Measurements from ENCODE around the gene RNASE13. TPM values are rescaled to one million over a fixed set of nuclear protein-coding genes. Genes with fewer than 3 reads are reported as not detected.
"Not testable (repeated sequence)": the region's sequence is repeated elsewhere in the genome, so short reads cannot be mapped to it uniquely, and the experiment has no call there.

RNASE13 gene
- total RNA-seq, 1 donor from 2014 or later = not detected

DNA sequence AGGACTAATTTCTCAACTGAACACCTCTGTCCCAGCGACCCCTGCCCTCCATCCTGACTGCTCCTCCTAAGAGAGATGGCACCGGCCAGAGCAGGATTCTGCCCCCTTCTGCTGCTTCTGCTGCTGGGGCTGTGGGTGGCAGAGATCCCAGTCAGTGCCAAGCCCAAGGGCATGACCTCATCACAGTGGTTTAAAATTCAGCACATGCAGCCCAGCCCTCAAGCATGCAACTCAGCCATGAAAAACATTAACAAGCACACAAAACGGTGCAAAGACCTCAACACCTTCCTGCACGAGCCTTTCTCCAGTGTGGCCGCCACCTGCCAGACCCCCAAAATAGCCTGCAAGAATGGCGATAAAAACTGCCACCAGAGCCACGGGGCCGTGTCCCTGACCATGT lies 8.3 kb upstream of the RNASE13 start:
- no peak for DNase-seq (ENCODE audit: low spot score)

DNA sequence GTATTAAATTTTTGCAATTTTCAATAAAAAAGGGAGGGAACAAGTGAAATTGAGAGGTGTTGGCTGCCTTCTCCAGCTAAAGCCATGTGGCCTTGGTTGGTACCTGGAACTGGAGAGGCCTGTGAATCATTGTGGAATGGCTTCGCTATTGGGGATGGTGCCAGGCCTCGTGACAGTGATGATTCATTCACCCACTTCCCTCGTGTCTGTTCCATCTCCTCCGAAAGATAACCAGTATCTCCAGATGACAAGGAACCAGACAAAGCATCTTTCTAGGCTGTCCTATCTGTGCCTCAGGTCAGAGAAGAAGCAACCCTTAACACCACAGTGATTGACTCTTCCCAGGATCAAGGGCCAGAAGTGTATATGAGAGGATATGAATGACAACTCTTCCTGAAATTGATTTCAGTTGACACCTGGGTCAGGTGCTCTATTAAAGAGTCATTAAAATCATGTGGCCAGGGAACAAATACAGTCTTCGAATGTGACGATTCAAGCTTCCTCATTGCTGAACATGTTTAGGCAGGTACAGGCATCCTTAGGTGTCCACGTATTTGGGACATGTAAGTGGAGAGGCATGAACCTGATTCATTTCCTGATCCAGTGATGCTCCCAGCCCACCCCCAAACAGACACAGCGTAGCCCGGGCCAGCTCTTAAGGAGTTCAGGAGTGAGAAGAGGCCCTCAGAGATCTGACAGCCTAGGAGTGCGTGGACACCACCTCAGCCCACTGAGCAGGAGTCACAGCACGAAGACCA lies 7.2 kb upstream of the RNASE13 start, which contains the start of gene RNASE7:
Gene RNASE7, plus strand, starts transcription at position 687 of the 758 bp plus-strand sequence. CDS start 631 bp downstream, outside the sequence.
- DNase-seq (ENCODE audit: low spot score) = no peak

DNA sequence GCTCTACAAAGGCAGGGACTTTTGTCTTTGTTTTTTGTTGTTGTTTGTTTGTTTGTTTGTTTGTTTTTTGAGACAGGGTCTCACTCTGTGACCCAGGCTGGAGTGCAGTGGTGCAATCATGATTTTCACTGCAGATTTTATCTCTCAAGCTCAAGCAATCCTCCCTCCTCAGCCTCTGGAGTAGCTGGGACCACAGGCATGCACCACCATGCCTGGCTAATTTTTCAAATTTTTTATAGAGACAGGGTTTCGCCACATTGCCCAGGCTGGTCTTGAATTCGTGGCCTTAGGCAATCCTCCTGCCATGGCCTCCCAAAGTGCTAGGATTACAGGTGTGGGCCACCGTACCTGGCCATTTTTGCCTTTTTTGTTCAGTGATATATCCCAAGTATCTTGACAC lies 6.3 kb upstream of the RNASE13 start:
- not testable (repeated sequence) for DNase-seq (ENCODE audit: low spot score)

DNA sequence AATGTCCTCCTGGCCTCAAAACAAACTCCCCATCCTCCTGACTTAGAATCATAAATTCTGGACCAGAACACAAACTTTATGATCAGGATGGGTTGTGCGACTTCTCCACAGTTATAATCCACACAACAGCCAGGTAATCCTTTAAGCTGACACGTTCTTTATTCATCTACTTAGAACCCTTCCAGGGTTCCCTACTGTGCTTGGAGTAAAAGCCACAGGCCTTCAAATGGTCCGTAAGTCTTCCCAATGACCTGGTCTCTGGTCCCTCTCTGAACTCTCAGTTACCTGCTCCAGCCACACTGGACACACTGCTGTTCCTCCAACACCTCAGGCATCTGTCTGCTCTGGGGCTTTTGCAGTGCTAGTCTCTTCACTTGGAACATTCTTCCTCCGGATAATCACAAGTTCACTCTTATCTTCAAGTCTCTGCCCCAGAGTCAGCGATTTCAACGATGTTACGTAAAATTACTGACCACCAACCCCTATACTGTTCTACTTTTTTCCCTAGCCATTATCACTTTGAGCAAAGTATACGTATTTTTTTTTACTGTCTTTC lies 5.8 kb upstream of the RNASE13 start:
- no peak for DNase-seq (ENCODE audit: low spot score)

DNA sequence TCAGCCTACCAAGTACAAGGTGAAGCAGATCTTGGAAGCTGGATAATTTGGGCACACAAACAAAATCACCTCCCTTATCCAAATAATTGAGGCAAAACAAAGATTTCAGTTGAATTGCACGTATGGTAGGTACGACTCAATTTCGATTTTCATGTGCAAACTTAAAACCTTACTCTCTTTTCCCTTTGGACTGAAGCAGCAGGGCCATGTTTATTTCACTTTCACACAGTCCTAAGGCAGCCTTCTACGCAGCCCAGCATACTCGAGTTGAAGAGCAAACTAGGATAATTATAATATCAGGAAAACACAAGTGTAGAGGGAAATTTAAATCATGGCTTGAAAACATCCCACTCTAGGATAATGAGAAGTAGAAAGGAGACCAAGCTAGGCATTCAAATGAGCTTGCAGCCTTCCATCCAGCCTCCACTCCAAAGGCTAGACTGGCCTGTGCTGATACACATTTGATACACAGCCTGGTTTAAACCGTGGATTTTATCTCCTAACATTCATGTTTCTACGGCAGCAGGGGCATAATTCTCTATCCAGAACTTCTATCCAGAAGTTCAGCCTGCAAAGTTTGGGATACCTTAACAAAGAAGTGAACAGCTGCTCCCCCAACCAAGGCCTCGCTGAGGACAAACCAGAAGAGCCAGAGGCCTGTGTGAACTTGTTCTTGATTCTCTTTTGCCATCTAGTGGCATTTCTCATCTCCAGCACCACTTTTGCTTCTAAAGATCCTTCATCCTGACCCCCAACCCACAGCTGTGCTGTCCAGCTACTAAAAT lies 5.2 kb upstream of the RNASE13 start:
- DNase-seq (ENCODE audit: low spot score) = peak; percentile 66

DNA sequence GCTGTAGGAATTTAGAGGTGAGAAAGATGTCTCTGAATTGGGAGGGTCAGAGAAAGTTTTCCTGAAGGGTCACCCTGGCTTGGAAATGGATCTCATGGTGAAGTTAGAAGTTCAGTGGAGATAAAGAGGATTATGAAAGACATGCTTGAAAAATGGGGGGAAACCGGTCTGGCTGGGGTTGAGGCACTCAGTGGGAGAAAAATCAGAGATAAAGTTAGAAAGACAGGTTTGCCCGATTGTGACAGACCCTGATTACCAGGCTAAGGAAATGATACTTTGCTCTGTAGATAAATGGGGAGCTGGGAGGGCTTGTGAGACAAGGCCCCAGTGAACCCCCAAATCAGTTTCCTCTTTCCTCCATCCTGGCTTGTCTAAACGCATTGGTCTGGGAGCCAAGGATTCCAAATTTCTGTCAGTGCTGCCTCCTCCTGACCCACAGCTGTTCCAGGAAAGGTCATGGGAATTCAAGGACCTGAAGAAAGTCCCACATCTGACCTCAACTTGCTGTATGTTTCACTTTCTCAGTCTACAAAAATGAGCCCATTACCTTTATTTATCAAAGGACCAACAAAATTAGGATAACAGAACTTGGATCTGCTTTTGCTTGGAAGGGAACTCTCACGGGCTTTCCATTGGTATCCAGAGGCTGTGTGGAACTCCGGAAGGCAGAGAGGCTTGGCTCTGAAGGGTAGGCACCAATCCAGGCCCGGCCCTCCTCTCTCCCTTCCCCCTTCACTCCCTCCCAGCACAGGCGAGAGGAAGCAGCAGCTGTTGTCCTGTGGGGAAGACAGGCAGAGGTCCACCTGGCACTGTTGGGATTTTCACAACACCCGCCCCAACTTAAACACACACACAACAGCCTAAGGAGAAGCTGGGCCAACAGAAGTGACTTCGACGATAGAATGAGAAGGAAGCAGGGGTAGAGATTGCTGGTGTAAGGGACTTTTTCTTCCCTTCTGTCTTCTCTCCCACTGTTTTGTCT lies 4.1 kb upstream of the RNASE13 start:
- peak; percentile 79 for DNase-seq (ENCODE audit: low spot score)

DNA sequence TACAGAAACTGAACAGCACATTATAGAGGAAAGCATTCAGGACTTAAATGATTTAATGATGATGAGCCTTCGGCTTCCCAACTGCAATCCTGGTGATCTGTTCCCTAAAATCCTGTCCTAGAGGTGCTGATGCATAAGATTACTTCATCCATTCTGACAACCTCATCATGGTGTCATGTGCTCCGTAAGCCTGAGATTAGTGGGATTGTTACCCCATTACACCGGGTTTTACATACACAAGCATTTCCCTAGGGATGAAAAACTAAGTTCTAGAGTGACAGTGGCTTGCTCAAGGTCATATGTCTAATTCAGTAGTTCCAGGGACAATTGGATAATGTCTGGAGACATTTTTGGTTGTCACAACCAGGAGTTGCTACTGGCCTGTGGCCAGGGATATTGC lies 2.5 kb upstream of the RNASE13 start:
- DNase-seq (ENCODE audit: low spot score) = no peak

DNA sequence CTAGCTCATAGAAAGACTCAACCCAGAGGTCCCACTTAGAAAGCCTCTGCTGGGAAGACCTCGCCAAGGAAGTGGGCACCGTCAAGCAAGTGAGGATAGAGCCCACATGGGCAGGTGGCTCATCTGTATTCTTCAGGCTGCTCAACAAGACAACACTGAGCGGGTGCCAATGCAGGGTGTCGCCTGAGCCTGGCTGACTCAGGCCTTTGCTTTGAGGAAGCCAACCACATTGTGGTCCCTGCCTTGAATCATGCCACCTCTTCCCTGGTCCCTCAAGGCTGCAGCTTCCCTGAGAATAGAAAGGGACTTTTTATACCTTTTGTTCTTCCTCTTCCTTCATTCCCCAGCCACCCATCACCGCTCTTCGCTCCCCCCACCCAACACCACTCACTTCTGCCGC lies 2.1 kb upstream of the RNASE13 start:
- DNase-seq (ENCODE audit: low spot score) = no peak

DNA sequence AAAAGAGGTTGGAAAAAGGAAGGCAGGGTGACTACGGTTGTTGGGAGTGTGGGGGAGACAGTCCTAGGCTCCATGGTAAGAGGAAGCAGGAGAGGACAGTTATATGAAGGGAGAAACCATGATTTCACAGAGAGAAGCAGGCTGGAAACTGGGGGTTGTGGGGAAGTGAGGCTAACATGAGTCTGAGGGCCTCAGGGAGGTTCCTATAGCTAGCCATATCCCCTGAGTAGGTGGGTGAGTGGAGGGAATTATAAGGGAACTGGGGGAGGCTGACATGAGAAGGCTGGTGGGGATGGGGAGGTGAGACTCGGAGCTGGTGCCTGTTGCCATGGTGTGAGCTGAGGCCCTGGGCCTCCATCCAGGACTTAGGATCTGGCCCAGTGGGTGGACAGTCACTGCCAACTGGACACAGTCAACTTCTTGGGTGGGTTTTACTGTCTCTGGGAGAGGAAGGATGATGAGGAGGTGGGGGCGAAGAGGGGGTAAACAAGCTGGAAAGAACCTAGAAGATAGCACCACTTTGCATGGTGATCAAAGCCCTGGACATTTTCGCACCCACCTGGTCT lies 1.4 kb downstream of the RNASE13 start:
- no peak for DNase-seq (ENCODE audit: low spot score)

DNA sequence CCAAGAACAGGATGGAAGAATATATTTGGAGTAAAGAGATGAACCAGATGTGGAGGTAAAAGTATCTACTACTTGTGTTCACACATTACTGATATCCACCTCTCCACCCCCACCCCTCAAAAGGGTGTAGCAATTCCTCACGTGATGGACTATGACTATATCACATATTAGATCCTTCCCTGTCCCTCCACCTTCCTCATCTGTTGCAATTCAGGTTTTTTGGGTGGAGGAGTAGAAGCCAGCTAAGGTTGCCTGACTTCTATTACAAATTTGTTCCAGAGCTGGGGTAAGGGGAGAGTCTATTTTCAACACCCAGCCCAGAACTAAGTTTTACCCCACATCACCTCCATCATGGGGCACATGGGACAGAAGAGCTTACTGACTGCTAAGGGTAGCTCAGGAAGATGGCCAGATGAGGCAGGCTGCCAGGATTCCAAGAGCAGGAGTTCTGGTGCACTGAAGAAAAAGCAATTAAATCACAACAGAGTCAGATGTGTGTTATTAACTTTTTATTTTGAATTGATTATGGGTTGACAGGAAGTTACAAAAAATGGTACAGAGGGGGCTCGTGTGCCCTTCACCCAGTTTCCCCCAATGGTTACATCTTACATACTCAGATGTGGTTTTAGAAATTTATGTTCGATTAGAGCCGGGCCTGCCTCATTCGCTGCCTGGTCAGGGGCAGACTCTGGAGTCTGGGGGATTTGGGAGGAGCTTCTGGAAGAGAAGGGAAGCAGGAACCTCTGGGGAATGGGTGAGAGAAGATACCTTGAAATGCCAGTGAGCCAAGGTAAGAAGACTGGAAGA lies 2.1 kb downstream of the RNASE13 start:
- DNase-seq (ENCODE audit: low spot score) = no peak

DNA sequence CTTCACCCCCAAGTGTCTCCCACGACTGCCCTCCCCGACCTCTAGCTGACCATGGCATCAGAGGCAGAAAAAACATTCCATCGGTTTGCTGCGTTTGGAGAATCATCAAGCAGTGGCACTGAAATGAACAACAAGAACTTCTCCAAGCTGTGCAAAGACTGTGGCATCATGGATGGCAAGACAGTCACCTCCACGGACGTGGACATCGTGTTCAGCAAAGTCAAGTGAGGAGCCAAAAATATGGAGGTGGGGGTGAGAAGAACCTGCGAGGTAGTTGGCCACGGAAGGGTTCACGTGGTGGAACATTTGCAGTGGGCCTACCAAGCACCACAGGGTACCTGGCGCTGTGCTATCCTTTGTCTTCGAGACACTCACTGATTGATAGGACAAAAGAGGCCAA lies 4.1 kb downstream of the RNASE13 start:
- DNase-seq (ENCODE audit: low spot score) = no peak

DNA sequence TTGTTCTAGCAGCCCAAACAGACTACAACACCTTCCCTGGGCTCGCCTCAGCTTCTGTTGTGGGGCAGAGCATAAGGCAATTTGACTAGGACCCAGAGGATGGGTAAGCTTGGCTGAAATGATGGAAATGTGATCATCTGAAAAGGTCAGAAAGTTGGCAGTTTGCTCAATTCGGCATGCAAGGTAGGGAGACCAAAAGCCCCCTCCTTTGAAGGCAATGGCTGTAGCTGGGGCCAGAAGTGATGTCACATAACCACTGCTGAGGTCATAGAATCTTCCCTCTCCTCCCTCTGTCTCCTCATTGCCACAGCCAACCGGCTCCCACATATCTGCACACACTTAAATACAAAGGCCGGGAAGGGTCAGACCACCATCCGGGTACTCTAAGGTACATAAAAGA lies 4.7 kb downstream of the RNASE13 start, which contains the start of gene TPPP2:
Gene TPPP2, plus strand, starts transcription at position 301 of the 400 bp plus-strand sequence. CDS start 365 bp downstream, outside the sequence.
- no peak for DNase-seq (ENCODE audit: low spot score)

DNA sequence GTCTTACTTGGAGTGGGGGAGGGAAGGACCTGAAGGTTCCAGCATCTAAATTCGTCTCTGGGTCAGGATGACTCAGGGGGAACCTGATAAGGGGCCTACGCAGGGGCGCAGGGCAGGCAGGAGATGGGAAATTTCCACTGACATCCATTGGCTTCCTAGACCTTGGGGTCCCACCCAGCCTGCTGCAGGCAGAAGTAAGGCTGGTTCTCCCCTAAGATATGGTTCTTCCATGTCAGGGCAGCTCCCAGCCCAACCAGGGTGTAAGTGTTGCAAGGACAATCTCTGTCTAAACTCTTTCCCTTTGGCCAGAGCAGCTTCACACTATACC lies 7.7 kb downstream of the RNASE13 start:
- DNase-seq (ENCODE audit: low spot score) = no peak

DNA sequence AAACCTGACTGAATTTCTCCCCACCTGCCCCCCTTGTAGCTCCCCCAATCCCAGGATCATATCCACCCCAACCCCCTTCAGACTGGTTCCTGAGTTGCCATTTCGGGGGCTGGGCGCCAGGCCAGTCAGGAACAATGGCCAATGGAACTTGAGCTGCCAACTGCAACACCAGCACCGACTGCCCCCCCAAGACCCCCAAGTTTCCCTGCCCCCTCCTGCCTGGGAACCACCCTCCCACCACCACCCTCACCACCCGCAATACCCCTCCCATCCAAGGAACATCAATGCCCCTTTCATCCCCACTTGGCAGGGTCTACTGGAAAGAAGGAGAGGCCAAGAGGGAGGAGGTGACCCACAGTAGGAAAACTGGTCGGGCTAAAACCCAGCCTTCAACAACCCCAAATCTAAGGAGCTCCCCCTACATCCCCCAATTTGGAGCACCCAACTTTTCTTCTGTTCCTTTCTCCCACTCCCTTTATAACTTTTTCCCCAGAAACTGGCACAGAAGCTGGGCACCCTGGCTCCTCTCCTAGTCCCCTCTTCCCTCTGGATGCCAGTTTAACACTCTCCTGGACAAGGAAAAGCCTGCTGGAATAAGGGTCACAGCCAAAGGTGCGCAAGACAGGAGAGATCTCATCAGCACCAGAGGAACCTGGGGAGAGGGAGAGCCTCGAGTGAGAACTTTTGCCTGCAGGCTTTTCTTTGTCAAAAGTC lies 8.2 kb downstream of the RNASE13 start:
- DNase-seq (ENCODE audit: low spot score) = no peak

DNA sequence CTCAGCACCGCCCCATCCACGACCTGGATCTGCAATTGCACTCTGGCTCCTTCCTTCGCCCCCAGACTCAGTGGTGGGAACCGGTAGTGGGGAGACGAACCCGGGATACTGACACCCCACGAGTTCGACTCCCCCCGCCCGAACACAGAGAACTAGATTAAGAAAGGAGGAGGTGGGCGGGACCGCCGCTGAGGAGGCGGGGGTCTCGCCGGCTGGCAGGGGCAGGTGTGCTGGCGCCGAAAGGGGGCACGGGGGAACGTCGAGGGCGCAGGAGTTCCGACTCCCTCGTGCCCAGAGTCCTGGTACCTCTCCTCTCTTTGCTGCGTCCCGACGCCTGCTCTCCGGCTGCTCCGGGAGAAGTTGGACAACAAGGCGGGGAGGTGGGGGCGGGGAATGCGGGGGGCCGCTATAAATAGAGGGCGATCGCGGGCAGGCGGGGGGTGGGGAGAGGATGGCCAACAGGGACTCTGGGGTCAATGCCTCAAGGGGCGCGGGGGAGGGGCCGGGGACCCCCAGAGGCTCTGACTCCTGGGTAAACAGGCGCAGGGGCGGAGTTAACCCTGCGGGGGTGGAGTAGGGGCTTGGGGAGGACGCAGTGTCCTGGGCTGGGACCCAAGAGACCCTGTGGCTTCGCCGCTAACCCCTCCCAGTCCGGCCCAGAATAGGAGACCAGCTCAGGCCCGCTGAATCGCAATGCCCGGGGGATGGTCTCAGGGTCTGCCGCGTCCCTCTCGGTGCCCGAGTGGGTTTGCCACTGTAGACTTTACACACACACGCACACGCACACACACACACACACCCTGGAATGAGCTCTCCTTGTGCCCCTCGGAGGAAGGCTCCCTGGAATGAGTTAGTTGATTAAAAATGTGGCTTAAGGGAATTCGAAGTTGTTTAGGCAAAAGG lies 9.0 kb downstream of the RNASE13 start:
- DNase-seq (ENCODE audit: low spot score) = peak; percentile 62

DNA sequence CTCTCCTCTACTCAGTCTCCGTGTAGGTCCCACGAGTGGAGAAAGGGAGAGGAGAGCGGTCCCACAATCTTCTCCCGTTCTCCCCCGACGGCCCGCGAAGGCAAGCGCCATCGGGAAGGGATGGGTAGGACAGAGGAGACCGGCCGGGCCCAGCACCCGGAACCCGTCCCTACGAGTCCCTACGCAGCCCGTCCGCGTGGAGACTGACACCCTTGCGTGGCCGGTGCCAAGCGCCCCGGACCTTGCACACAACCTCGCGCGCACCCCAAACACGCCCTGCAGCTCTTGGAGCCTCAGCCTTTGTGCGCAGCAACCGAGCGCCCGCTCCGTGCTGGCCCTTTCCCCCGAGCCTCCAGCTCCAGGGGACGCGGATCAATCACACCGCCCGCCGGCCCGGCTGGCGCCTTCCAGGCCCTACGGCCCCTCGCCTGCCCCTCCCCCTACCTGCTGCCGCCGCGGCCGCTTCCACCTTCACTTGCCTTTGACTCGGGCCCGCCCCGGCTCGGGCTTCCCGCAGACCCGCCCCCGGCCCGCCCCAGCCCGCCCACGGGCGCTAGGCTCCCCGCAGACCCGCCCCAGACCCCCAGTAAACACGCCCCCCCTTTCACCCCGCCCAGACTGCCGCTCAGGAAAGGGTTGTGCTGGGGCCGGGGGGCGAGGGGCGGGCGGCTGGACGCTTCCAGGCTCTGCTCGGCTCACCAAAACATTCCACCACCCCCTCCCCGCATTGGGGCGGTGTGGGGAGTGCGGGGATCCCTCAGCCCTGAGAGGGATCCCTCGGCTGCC lies 9.8 kb downstream of the RNASE13 start, which contains the start of gene NDRG2:
Gene NDRG2, minus strand, starts transcription at position 477 of the 786 bp plus-strand sequence. CDS start 1,746 bp downstream, outside the sequence.
- DNase-seq (ENCODE audit: low spot score) = peak; percentile 84

DNA sequence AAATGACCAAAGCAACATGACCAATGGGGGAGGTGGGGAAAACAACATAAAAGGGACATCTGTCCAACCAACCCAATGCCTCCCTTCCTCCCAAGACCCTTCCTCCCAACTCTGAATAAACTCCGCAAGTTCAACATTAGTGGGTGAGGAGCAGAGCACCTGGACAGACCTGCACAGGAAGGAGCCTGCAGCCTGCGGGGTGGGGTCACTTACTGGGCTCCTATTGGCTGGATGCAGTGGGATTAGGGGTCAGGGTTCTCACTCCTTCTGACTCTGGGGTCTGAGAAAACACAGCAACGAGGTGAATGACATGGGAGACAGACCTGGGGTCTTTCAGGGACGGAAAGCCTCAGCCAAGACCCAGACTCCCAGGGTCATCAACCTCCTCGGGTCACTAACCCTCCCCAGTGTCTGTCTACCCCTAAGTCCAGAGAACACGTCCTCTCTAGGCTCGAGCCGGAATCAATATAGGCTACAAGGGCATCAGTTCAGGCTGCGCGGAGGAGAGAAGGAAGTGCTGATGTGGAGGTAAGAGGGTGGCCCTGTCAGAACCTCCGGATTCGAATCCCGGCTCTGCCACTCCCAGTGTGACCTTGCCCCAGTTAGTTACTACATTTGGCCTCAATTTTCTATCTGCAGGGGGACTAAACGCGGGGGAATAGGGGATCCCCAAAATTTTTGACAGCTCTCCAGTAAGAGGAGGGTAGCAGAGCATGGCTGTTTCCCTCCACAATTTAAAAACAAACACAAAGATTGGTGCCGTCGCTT lies 10.6 kb downstream of the RNASE13 start:
- DNase-seq (ENCODE audit: low spot score) = no peak

Data from ureter (tissue), 1 donor.